Activated CD4-positive, alpha-beta T cell treated with anti-CD3 and anti-CD28 coated beads, Interleukin-2, Interleukin-6, amounts not matched to agents 100 ng/mL and 50 ng/mL, durations not matched to agents 16 hours and 8 hours (primary cell): ENCODE data around the gene CDC20.
"Not testable (repeated sequence)": the region's sequence is repeated elsewhere in the genome, so short reads cannot be mapped to it uniquely, and the experiment has no call there.

ENCODE experiments used
- DNase-seq: peaks from one replicate; pipeline ENCODE4 v3.0.0-alpha.2; 2020

CDC20 gene

DNA sequence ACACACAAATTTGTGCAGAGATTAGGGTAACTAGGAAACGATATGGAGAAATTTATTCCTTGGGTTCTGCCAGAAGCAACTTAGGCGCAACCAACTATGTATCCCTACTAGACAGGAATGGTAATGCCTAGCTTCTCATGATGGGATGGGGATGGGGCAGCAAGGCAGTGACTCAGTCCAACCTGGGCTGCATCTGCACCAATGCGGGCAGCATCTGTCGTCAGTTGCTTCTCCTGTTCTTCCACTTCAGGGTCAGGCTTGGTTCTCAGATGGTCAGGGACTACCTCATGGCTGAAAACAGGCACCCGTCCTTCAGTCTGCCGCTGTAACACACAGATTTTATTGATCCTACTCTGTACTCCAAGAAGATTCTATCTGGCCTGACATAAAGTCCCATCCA is 27.9 kb downstream of the CDC20 start:
- DNase-seq, result no peak

DNA sequence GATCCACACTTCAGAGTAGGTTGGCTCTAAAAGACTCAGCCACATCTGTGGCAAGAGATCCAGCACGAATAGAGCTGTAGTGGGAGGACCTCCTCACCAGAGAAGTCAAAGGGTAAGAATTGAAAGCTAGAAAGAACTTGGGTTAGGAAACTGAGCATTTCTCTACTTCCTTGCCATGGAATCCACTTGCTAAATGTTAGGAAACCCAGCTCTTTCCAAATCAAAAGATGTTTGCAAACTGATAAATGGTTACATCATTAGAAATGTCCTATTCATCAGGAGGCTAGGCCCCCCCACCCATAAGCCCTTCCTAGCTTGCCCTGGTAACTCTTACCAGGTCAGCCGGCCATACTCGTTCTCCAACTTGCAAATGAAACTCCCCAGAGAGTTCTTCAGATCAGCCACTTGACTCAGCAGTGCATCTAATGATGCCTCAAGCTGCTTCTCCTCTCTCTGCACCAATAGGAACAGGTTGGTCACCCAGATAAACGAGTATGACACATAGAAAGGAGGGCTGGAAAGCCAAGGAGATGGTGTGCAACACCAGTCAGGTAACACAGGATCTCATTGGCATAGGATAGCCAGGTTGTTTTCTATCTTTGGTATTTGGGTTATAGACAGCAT is 29.3 kb downstream of the CDC20 start:
- DNase-seq, result no peak

DNA sequence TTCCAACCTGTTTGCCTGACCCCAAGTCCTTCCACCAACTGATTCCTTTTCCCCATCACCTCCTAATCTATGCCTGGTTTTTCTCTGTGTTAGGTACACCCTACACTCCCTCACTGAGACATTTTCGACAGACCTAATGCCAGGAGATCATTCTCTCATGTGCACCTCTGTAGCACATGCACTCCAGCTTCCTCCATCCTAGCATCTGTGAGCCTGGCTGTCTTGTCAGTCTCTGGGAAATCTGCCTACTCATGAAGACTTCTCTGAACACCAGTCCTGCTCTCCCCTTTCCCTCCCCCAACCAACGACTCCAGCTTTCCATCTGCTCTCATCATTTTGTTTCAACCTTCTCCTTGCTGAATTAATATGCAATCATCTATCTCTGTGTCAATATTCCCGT is 29.8 kb downstream of the CDC20 start:
- no peak for DNase-seq

DNA sequence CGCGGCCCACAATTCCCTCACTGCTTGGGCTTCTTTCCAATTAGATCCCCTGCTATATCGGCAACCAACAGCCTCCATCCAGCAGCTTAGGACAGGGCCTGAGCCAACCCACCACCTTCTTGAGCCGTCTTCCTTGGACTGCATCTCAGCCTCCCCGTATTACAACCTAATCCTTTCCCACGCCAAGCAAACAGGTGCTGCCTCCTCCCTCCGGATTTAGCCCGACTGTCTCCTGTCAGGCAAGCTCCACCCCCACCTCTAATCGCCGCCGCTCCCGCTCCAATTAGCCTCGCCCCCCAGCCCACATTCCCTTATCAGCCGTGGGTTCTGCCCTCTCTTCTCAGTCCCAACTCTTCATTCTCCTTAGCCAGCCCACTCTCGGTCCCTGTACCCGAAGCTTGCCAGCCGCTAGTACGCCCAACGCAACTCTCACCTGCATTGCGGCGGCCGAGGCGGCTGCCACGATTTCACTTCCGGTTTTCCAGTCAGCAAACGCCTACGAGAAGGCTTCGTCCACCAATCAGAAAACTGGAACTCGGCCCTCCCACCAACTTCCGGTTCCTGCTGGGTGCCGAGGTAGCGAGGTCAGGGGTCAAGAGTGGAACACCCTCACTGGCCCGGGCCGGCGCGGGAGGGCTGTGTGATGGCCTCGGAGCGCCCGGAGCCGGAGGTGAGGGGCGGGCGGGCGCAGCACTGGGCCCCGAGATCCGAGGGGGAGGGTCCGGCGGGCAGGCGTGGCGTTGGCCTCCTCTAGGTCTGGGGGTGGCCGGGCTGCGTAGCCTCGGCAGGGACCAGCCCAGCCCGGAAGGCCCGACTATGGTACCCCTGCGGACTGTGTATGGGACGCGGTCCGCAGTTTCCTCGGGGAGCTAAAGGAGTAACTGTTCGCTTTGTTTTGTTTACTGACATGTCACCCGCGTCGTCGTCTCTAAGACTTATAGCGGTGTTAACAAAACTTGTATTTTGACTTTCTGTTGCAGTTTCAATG is 30.8 kb downstream of the CDC20 start, which contains the start of the genes MED8 and SZT2:
Gene MED8, minus strand, starts transcription at position 475 of the 988 bp plus-strand sequence. Its CDS starts 36 bp downstream, at position 439.
Gene SZT2, plus strand, starts transcription at position 574 of the 988 bp plus-strand sequence. Its CDS starts 70 bp downstream, at position 644.
- peak; percentile 97 for DNase-seq

DNA sequence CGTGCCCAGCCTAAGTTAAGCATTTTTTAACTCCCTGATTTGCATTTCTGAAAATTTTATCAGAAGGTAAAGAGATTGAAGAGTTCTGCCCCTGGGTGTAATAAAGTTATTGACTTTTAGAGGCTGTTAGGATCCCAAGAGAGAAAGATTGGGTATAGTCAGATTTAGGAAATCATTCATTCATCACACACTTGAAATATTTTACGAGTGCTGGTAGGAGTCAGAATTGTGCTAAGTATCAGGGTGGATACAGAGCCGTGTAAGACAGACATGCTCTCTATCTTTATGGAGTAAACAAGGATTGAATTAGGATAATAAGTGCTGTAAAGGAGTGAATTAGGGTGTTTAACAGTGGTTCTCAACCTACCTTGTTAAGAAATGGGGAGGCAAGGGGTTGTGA is 33.9 kb downstream of the CDC20 start:
- no peak for DNase-seq

DNA sequence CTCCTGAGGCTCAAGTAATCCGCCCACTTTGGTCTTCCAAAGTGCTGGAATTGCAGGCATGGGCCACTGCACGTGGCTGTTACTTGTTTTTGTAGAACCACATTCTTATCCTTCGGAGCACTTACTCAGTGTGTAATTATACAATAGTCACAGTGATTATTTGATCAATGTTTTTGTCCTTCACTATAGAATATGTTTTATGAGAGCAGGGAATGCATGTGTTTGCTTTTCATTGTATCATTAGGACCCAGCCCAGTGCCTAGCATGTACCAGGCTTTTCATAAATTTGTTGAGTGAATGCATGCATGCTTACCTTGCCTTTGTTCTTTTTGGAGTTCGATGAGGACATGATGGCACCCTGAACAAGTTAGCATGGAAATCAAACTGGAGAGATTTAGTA is 36.7 kb downstream of the CDC20 start:
- no peak for DNase-seq

DNA sequence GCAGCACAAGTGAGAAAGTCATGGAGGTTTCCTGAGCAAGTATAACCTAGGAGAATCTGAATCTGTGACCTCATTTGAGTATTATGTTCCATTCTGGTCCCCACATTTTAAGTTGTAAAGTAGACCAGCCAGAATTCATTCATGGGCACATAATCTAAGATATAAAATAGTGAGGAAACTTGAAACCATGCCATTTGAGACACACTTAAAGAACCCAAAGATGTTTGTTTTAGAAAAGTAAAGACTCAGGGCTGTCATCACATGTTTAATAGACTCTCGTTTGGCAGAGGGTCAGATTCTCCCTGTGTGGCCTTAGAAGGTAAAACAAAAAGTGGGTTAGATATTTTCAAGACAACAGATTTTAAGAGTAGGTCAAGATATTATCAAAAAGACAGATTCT is 37.3 kb downstream of the CDC20 start:
- DNase-seq, result no peak

DNA sequence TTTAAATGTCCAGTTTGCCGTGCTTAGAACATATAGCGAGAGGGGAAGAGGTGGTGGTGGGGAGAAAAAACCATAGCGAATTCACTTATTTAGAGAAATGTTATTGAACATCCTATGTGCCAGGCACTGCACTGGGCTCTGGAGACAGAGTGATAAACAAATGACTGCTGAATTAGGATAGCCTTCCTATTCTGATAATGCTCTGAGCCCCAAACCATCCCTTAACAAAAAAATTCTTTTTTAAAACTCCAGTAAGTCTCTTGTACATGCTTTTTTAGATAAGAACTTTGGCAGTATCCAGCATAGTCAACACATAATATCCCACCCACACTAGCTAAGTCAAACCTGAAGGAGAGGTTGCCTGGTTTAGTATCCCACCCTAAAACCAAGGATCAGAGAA is 39.4 kb downstream of the CDC20 start:
- DNase-seq, result no peak

DNA sequence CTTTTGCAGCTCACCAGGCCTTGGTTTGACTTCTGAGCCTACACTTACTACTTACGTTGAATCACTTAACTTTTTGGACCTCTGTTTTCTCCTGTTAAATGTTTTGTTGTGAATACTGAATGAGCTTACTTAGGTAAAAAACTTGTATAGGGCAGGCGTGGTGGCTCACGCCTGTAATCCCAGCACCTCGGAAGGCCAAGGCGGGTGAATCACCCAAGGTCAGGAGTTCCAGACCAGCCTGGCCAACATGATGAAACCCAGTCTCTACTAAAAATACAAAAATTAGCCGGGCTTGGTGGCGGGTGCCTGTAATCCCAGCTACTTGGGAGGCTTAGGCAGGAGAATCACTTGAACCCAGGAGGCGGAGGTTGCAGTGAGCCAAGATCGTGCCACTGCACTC is 41.7 kb downstream of the CDC20 start:
- not testable (repeated sequence) for DNase-seq

DNA sequence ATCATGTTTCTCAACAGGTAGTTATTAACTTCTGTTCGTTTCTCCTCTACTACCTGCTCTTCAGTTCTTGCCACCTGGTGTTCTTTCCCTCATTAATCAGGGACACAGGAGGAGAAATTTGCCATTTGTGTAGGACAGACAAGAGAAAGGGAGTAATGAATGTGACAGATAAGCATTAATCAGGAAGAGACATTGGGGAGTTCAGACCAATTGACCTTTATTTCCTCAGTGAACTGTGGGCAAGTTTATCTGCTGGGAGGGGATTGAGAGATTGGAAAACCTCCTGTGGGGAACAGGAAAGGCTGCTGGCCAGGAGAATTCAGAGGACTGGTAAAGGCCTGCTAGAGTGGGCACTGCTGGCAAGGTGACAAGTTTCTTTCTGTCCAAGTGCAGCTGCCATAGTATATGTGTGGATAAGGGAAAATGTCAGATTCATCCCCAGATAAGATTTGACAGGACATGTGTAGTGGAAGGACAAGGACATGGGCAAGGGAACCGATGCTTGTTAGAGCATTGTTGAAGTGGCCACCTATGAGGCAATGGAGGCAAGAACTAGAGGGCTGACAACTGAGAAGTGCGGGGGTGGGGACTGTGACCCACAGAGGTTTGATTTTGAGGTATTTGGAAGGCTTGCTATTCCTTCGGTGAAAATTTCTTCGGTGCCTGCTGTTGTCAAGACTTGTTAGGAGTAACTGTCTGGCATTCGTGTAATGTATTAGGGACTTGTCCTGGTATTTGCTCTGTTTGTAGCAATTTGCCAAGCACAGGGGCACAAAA is 43.5 kb downstream of the CDC20 start:
- DNase-seq, result no peak

DNA sequence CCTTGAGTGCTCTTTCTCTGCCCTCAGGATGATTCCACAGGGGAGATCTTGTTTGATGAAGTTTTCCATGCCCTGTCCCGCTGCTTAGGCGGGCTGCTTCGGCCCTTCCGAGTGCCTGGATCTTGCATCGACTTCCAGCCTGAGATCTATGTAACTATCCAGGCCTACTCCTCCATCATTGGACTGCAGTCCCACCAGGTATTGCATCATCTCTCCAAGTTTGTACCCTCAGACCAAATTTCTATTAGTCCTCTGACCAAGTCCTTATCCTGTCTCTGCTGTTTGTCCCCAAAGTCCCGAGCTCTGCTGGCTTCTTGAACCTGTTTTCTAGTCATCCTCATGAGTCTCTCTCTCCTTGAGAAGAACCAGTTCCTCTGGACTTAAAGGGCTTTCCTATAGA is 45.6 kb downstream of the CDC20 start:
- DNase-seq, result no peak

DNA sequence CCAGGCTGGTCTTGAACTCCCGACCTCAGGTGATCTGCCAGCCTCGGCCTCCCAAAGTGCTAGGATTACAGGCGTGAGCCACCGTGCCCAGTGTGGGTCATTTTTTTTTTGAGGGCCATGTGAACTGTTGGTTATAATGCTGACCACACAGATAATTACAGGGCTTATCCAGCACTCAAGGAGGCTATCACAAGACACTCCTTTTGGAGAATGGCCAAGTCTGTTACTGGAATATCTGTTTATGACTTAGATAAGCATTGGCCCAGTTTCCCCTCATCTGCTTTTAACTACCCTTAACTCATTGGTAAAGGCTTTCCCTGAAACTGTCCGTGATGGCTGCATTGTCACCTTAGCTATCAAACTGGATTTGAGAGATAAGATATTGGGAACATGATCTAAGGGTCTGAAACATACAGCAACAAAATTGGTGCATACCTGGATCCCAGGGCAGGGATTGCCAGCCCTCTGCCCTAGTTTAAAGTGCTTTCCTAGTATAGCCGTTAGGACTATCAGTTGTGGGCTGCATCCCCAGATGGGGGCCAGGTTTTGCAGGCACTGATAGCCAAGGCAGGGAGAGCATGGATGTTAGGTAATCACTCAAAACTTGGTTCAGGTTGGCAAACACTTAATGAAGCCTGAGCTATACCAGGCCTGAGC is 46.6 kb downstream of the CDC20 start:
- DNase-seq, result no peak

DNA sequence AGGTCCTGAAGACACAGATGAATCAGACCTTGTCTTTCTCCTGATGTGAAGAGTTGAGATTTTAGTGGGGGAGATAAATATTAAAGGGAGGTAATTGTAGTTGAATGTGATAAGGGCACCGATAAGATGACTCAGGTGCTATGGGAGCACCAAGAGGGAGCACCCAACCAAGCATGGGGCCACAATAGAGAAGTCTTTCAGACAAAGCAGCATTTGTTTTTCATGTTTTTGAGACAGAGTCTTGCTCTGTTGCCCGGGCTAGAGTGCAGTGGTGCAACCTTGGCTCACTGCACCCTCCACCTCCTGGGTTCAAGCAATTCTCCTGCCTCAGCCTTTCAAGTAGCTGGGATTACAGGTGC is 47.1 kb downstream of the CDC20 start:
- DNase-seq, result no peak

DNA sequence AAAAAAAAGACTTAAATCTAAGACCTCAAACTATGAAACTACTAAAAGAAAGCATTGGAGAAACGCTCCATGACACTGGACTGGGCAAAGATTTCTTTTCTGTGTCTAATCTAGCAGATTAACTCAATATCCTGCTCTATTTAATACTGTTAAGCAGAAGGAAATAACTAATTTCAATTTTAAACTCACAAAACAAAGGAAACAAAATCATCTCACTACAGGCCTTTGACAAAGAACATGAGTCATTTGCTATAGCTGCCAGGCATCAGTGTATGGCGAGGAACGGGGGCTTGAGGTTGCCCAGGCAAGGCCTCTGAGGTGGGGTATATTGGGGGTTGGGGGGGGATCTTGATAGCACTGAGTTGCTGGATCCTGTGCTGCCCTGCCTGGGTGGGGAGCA is 51.8 kb downstream of the CDC20 start:
- no peak for DNase-seq
